CD4-positive, alpha-beta T cell treated with Interleukin-21 for 1 hour (primary cell): ENCODE results near the gene C2orf76.
"Not testable (repeated sequence)": the region's sequence is repeated elsewhere in the genome, so short reads cannot be mapped to it uniquely, and the experiment has no call there.

Experiments
- DNase-seq: peaks from one replicate; pipeline ENCODE4 v3.0.0-alpha.2; 2020

The C2orf76 gene

GRCh38 chr2:119376810-119377209, 10.2 kb upstream of the C2orf76 start:
- DNase-seq, result no peak

DNA sequence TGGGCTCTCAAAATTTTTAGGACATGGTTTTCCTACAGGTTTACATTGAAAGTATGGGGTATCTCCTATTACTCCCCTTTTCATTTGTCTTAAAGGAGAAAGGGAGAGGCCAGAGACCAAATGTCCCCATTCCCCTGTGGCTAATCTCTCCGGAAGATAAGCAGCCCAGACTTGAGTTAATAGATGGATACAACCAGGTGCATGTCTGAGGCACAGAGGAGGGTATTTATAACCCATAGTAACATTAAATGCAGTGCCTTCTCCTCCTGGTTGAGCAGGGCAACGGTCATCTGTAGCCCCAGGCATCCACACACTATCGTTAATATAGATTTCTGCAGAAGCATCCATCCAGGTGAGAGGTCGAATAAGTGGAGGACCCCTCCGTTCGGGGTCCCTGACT, 9.8 kb upstream of the C2orf76 start:
- not testable (repeated sequence) for DNase-seq

GRCh38 chr2:119373907-119374745, 7.5 kb upstream of the C2orf76 start:
- DNase-seq, result not testable (repeated sequence)

DNA sequence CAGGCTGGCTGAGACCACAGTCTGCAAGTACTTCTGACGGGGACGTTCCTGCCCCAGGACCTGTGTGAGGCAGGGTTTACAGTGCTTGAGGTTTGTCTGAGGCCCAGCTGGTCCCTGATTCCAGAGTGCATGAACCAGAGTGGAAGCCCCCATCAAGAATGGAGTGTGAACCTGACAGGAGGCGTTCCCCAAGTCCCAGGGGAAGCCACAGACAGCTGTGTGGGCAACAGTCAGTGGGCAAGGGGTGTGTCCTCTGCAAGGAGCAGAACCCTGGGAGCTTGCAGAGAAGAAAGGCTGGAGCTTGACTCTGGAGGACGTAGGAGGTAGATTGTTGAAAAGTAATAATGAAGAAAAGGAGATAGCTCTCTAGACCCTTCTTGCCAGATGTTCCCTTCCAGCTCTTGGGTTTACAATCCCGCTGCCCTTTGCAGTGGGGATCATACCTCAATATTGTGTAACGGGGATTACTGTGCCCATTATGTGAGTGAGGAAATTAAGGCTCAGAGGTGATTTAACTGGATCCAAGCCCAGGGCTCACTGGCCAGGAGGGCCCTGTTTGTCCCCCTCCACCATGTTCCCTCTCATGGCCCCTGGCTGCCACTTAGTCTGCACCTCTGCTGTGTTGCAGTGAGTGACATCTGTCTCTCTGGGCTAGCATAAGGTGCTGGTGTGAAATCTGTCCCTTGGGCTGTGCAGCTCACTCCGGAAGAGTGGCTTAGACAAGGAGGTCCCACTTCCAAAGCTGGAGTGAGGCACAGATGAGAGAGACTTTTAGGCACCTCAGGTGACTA, 6.3 kb upstream of the C2orf76 start:
- DNase-seq, result no peak

GRCh38 chr2:119371111-119371510, 4.5 kb upstream of the C2orf76 start:
- no peak for DNase-seq

DNA sequence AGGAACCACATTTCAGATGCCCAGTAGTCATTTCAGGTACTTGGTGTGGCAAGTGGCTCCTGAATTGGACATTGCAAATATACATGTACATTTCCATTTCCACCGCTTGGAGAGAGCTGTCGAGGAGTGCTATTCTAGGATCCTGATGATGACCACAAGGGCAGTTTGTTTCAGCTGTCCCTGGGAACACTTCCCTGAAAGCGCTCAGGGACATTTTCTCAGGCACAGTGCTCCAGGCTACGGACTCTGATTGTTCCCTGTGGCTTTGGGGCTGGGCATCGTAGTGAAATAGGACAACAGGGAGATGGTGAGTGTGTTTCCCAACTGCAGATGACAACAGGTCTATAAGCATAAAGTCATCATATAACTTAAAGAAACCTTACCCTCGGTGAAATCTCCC, 3.2 kb upstream of the C2orf76 start:
- no peak for DNase-seq

DNA sequence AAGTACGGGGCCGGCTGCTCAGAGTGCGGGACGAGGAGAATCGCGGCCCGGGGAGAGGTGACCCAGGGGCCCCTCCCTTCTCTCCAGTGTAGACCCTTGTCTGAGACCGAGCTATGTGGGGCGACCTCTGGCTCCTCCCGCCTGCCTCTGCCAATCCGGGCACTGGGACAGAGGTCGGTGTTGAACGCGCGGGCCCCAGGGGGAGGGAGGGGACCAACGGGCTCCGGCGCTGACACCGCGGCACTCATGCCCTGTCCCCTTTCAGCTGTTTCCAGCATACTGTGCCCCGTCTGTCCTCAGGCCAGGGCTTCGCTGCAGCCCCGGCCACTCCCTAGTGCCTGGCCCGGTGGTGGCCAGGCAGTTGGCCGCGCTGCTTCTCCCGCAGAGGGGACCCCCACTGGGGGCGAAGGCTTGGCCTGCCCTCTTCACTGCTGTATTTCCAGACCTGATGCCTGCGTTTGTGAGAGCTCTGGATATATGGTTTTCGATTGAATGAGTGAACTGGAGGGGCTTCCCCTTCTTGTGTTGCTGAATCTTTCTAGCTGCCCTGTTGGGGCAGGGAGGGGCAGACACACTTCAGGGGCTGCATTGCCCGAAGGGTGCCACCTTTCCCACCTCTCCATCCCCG, 952 bp upstream of the C2orf76 start:
- DNase-seq, result peak; percentile 33

GRCh38 chr2:119366161-119366648, 429 bp downstream of the C2orf76 start:
- DNase-seq, result peak; percentile 29

GRCh38 chr2:119365436-119365835, 1.2 kb downstream of the C2orf76 start:
- no peak for DNase-seq

DNA sequence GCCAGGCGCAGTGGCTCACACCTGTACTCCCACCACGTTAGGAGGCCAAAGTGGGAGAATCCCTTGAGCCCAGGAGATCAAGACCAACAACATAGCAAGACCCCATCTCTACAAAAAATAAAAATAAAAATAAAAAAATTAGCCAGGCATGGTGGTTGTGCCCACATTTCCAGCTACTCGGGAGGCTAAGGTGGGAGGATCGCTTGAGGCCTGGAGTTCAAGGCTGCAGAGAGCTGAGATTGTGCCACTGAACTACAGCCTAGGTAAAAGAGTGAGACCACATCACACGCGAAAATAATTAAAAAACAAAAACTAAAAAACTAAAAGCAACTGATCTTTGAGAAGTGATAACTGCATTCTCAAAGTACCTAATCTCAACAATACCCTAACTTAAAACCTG, 1.8 kb downstream of the C2orf76 start:
- DNase-seq, result no peak

GRCh38 chr2:119360423-119360966, 6.1 kb downstream of the C2orf76 start:
- DNase-seq, result no peak

- DNase-seq, result no peak
These were observed 6.9 kb downstream of the C2orf76 start for GRCh38 chr2:119359774-119360173.

- no peak for DNase-seq
These were observed 11.8 kb downstream of the C2orf76 start for GRCh38 chr2:119354860-119355259.

DNA sequence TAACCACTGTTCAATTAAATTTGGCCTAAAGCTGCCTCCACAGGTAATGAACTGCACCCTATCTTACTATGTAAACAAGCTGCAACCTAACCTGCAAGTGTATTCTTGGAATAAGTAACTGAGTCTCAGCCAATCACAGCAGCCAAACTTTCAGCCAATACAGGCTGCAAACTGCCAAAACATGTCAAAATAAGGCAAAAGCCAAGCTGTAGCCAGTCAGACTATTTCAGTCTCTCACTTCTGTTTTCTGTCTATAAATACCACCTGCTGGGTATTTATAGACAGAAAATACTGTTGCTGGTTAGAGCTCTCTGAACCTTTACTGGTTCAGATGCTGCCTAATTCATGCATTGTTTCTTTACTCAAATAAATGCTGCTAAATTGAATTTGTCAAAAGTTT, 14.3 kb downstream of the C2orf76 start:
- no peak for DNase-seq

- no peak for DNase-seq
These were observed 16.2 kb downstream of the C2orf76 start for GRCh38 chr2:119350311-119350998.

DNA sequence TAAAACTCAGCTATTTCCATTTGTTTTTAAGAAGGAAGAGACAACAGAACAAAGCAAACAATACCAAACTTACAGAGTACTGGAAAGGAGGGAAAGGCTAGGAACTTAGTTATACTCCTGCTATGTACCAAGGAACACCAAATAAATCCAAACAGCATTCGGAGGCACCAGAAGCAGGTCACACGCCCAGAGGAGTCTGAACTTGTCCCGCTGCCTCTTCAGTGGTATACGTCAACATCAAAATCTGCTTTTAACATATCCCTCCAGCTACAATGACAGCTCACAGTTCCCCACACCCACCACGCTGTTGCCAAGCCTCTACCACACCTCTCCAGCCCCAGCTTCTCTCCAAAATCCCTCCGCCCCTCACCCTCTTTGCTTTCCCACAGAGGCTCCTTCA, 17.3 kb downstream of the C2orf76 start:
- no peak for DNase-seq

DNA sequence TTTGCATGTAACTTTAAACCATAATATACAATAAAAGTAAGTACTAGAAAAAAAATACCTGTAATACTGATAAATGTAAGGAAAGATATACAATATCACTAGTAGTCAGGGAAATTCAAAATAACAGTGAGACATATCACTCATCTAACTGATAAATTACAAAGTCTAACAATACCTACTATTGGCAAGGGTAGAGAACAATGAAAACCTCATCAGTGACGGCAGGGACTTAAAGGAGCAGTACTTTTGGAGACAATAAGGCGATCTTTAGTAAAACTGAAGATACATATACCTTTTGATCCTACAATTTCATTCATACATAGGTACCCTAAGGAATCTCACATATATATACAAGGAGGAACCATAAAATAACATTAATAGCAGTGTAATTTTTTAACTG, 24.9 kb downstream of the C2orf76 start:
- no peak for DNase-seq

DNA sequence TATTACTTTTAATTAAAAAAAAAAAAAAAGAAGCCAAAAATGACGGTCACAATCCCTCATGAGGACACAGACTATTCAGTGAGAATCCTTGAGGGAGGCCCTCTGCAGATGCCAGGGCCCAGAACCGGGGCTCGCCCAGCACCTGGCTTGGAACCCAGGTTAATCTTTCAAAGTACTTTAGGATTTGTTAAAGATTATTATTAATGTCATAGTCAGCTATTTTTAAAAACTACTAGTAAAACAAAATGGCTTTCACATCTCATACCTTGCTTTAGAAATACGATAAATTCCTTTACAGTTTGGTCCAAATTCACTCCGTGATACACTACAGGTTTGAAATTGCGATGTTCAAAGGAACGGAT, 27.1 kb downstream of the C2orf76 start:
- no peak for DNase-seq

- peak; percentile 55 for DNase-seq
These were observed 27.6 kb downstream of the C2orf76 start for GRCh38 chr2:119338826-119339561.

GRCh38 chr2:119338272-119338671, 28.4 kb downstream of the C2orf76 start:
- no peak for DNase-seq

GRCh38 chr2:119337749-119338148, 28.9 kb downstream of the C2orf76 start:
- DNase-seq, result no peak

DNA sequence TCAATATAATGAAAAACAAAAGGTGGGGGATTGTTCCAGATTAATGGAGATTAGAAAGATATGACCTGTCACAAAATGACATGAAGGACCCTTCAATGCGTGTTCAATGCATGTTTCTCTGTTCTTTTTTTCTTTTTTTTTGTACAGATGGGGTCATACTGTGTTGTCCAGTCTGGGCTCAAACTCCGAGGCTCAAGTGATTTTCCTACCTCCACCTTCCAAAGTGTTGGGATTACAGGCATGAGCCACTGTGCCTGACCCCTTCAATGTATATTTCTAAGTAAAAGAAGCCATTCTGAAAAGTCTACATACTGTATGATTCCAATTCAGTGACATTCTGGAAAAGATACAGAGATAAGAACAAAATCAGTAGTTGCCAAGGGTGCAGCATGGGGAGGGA, 32.8 kb downstream of the C2orf76 start:
- DNase-seq, result no peak
